ENCODE data around the gene KIAA1328.

- TF ChIP-seq TP53 (CRISPR knock-in tag; IDR thresholded peaks at IDR 0.05), result no peak
- no peak for TF ChIP-seq CEBPB (IDR thresholded peaks at IDR 0.05)
- TF ChIP-seq CTCF (IDR thresholded peaks at IDR 0.05), result no peak
- no peak for TF ChIP-seq EP300 (IDR thresholded peaks at IDR 0.05)
- TF ChIP-seq SREBF2 (IDR thresholded peaks at IDR 0.05), result no peak
Observed at GRCh38 chr18:36782710-36783109, 46.2 kb upstream of the KIAA1328 start.
